Peyer's patch (tissue), 4 donors: ENCODE results near the gene NSG1. TPM values are rescaled to one million over a fixed set of nuclear protein-coding genes. Genes with fewer than 3 reads are reported as not detected.

ENCODE experiments used
- DNase-seq, 3 donors: peaks; one replicate each; pipeline ENCODE4 v3.0.0-alpha.2; 2017 to 2019
- H3K27ac ChIP-seq, 4 donors: fragments of 200-600 bp; sonication (generic); one replicate each; pipeline ENCODE4 v1.5.1; 2016 to 2019
- H3K27me3 ChIP-seq, 2 donors: fragments of 200-600 bp; sonication (generic); one replicate each; pipeline ENCODE4 v1.5.1; 2019
- H3K36me3 ChIP-seq, 3 donors: fragments of 200-600 bp; sonication (generic); one replicate each; pipeline ENCODE4 v1.5.1; 2016 to 2019
- H3K4me1 ChIP-seq, 4 donors: fragments of 200-600 bp; sonication (generic); one replicate each; pipeline ENCODE4 v1.5.1; 2016 to 2019
- H3K4me3 ChIP-seq, 4 donors: fragments of 200-600 bp; sonication (generic); 1 replicate in 3 of 4; 2 replicates in 1 of 4; pipeline ENCODE4 v1.5.1; 2016 to 2019; ENCODE audit warnings: mild to moderate bottlenecking in 1 of 4
- H3K9me3 ChIP-seq, 4 donors: fragments of 200-600 bp; sonication (generic); one replicate each; pipeline ENCODE4 v1.5.1; 2016 to 2019; ENCODE audit warnings: mild to moderate bottlenecking in 1 of 4
- CTCF ChIP-seq, 6 experiments: fragments of 450-650 bp in 4 of 6; fragments of 200-600 bp in 2 of 6; sonication (generic) in 1 of 6; IDR thresholded peaks; one replicate each; pipeline ENCODE4 v1.5.1; 2017 to 2019; ENCODE audit warnings: antibody characterized with exemption in 6 of 6, mild to moderate bottlenecking in 3 of 6, moderate library complexity in 1 of 6
- POLR2A ChIP-seq, 2 donors: fragments of 450-650 bp; IDR thresholded peaks; one replicate each; pipeline ENCODE4 v1.5.1; 2017; ENCODE audit warnings: antibody characterized with exemption in 2 of 2, mild to moderate bottlenecking in 2 of 2, moderate library complexity in 2 of 2
- total RNA-seq, 4 donors: library from RNA; depleted of rRNA; stranded (reverse); fragments of >200 nt; gene quantifications; one replicate each; pipeline ENCODE4 v1.1.0, GENCODE V29; 2016

NSG1 gene
- total RNA-seq, 4 donors from 2014 or later = 2.0 to 13.2 (median 3.7) TPM

- Histone ChIP-seq H3K27me3 (no peaks in the 10 kb centered on the region), H3K4me3 (no peak overlapping the region), H3K27ac (no peak overlapping the region), H3K9me3 (no peaks in the 10 kb centered on the region), H3K36me3 (no peaks in the 10 kb centered on the region), H3K4me1 (no peaks in the 10 kb centered on the region)
- TF ChIP-seq POLR2A (IDR thresholded peaks at IDR 0.05) (no peak), CTCF (IDR thresholded peaks at IDR 0.05) (no peak)
- no peak for DNase-seq
Observed at GRCh38 chr4:4356106-4357041, 30.5 kb upstream of the NSG1 start.

DNA sequence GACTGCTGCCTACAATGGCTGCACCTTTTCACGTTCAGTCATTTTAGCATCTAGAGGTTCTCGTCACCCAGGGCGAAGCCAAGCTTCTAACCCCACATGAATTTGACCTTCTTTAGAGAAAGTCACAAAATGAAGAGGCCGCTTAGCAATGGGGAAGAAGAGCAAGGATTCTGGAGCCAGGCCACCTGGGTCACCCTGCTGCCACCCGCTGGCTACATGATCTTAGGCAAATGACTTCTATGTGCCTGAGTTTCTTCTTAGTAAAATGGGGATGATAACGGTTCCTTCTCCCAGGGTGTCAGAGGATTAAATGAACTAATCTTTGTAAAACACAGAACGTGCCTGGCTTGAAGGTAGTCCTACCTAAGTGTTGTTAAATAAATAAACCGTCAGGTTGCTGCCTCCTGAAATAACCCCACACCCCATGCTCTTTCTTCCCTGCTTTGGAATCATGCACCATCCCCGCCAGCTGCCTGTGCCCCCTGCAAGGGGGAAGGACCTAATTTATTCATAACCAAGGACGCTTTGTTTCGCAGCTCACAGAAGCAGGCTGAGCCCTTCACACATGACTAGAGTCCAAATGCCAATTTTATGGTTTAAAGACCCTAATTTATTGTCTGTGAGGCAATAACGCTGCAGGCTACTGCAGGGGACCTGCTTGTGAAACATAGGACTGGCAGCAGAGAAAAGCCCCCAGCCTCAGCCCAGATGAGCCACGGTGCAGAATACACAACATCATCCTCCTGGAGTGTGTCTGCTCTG lies 28.6 kb upstream of the NSG1 start:
- Histone ChIP-seq H3K4me3 (no peak overlapping the region), H3K4me1 (no peaks in the 10 kb centered on the region), H3K27me3 (no peaks in the 10 kb centered on the region), H3K27ac (no peak overlapping the region), H3K9me3 (no peaks in the 10 kb centered on the region), H3K36me3 (no peaks in the 10 kb centered on the region)
- no peak for DNase-seq
- TF ChIP-seq POLR2A (IDR thresholded peaks at IDR 0.05) (no peak), CTCF (IDR thresholded peaks at IDR 0.05) (no peak)

GRCh38 chr4:4361883-4362282 lies 25.0 kb upstream of the NSG1 start:
- no peaks in the 10 kb centered on the region for H3K9me3 ChIP-seq
- no peak overlapping the region for H3K27ac ChIP-seq
- H3K27me3 ChIP-seq = no peaks in the 10 kb centered on the region
- H3K4me1 ChIP-seq = no peaks in the 10 kb centered on the region
- no peaks in the 10 kb centered on the region for H3K36me3 ChIP-seq
- H3K4me3 ChIP-seq = no peak overlapping the region
- no peak for DNase-seq
- TF ChIP-seq POLR2A (IDR thresholded peaks at IDR 0.05) = no peak

DNA sequence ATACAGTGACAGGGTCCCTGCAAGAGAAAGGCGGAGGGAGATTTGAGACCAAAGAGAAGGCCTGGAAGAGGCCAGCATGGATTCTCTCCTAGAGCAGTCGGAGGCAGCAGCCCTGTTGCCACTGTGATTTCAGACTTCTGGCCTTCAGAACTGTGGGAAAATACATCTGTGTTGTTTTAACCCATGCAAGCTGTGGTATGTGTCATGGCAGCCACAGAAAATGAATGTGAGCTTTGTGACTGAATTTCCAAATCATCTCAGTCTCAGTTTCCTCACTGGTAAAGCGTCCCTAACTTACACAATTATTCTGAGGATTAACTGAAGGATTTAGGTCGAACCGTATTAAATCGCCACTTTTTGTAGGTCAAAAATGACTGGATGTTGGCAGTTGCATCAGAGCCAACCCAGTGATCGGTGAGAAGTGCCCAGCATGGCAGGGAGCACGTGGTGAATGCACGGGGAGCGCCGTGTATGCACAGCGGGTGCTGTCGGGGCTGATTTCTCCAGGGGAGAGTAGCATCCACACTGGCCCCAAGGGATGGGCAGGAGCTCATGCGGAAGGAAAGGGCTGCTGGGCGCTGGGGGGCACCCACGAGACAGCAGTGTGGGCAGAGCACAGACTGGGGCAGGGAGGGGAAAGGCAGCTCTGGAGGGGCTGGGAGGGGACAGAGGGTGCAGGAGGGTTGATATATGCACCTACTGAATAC lies 23.8 kb upstream of the NSG1 start:
- no peak for TF ChIP-seq CTCF (IDR thresholded peaks at IDR 0.05)
- DNase-seq = peak in 1 of 3 donors; percentile 14
- H3K36me3 ChIP-seq = no peaks in the 10 kb centered on the region
- no peak overlapping the region for H3K4me3 ChIP-seq
- H3K4me1 ChIP-seq = no peaks in the 10 kb centered on the region
- no peaks in the 10 kb centered on the region for H3K9me3 ChIP-seq
- H3K27me3 ChIP-seq = no peaks in the 10 kb centered on the region
- no peak overlapping the region for H3K27ac ChIP-seq

DNA sequence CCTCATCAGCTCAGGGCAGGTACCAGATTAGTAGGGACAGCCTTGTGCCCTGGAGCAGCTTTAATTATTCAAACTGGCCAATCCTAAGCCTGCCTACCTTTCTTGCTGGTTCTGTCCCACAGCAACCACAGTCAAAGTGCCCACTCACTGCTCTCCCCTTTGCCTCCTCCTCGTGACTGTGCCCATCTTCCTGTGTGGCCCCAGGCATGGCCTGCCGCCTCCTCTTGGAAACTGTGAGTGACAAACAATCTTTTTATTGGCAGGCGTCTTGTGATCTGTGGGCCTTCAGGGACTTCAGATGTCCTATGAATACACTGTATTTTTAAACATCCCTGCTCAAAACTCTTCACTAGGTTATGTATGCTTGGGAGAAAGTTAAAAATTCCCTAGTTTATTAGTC lies 22.8 kb upstream of the NSG1 start:
- H3K27ac ChIP-seq = no peak overlapping the region
- TF ChIP-seq POLR2A (IDR thresholded peaks at IDR 0.05) (no peak), CTCF (IDR thresholded peaks at IDR 0.05) (no peak)

More for the DNA sequence above, 22.8 kb upstream of the NSG1 start:
- Histone ChIP-seq H3K27me3 (no peaks in the 10 kb centered on the region), H3K4me1 (no peaks in the 10 kb centered on the region), H3K9me3 (no peaks in the 10 kb centered on the region), H3K36me3 (no peaks in the 10 kb centered on the region), H3K4me3 (no peak overlapping the region)
- DNase-seq = no peak
